AML-193 (cell line): ENCODE results near the gene SST.

Source experiments
- DNase-seq, 2 experiments: peaks; one replicate each; lab custom pipeline; 2025; lab: John Stamatoyannopoulos, UW

SST gene

GRCh38 chr3:187629711-187630110, 40.5 kb downstream of the SST start:
- no peak for DNase-seq

GRCh38 chr3:187628169-187628568, 42.0 kb downstream of the SST start:
- DNase-seq: no peak

GRCh38 chr3:187626581-187626980, 43.6 kb downstream of the SST start:
- no peak for DNase-seq

GRCh38 chr3:187624588-187624987, 45.6 kb downstream of the SST start:
- no peak for DNase-seq

- no peak for DNase-seq
Observed at GRCh38 chr3:187623285-187623814, 46.8 kb downstream of the SST start.

GRCh38 chr3:187621881-187622280, 48.3 kb downstream of the SST start:
- DNase-seq: no peak

GRCh38 chr3:187619461-187619860, 50.7 kb downstream of the SST start:
- no peak for DNase-seq
